ENCODE measurements around the gene SLC6A13.

Gene SLC6A13

GRCh38 chr12:171743-172676 lies 90.6 kb downstream of the SLC6A13 start:
- Histone ChIP-seq H3K4me1 (ENCODE audit: control insufficient read depth in 1 of 2, insufficient read depth in 2 of 2, low read length in 2 of 2) (peaks cover 11 to 21% of the 10 kb centered on the region in 2 experiments), H3K18ac (ENCODE audit: low read length) (no peak overlapping the region), H3K27me3 (ENCODE audit: insufficient read depth, low read length) (no peaks in the 10 kb centered on the region), H2AK5ac (ENCODE audit: low read length) (no peak overlapping the region), H3K79me2 (ENCODE audit: control insufficient read depth, insufficient read depth, low read length, poor library complexity) (no peaks in the 10 kb centered on the region), H3K14ac (ENCODE audit: low read length) (no peak overlapping the region), H2BK5ac (ENCODE audit: low read depth, low read length, poor library complexity) (no peak overlapping the region), H2BK12ac (ENCODE audit: low read length) (no peak overlapping the region), H3K9ac (ENCODE audit: low read length) (no peak overlapping the region), H3K79me1 (ENCODE audit: low read length) (no peaks in the 10 kb centered on the region), H3K9me3 (ENCODE audit: insufficient read depth, low read depth, low read length) (no peaks in the 10 kb centered on the region), H3K36me3 (ENCODE audit: control insufficient read depth in 1 of 2, insufficient read depth in 2 of 2, low read length in 2 of 2) (no peaks in the 10 kb centered on the region), H4K12ac (ENCODE audit: low read depth, low read length) (no peak overlapping the region), H3K4me2 (ENCODE audit: low read length) (no peak overlapping the region), H4K8ac (ENCODE audit: low read depth, low read length) (no peak overlapping the region), H4K91ac (ENCODE audit: low read depth, low read length) (no peak overlapping the region), H2BK120ac (ENCODE audit: insufficient read depth, low read length, poor library complexity) (no peak overlapping the region), H3K27ac (ENCODE audit: low read depth, low read length) (no peak overlapping the region), H3K23ac (ENCODE audit: low read length) (no peak overlapping the region), H3K4me3 (ENCODE audit: low read depth, low read length) (no peak overlapping the region), H2AFZ (ENCODE audit: insufficient read depth, low read length, poor library complexity) (no peak overlapping the region), H3K4ac (ENCODE audit: low read depth, low read length) (no peak overlapping the region)
- DNase-seq: no peak
- no CpG with 5 or more reads among the region's 18 CpGs for WGBS (ENCODE audit: extremely low coverage, insufficient coverage, insufficient read length)

DNA sequence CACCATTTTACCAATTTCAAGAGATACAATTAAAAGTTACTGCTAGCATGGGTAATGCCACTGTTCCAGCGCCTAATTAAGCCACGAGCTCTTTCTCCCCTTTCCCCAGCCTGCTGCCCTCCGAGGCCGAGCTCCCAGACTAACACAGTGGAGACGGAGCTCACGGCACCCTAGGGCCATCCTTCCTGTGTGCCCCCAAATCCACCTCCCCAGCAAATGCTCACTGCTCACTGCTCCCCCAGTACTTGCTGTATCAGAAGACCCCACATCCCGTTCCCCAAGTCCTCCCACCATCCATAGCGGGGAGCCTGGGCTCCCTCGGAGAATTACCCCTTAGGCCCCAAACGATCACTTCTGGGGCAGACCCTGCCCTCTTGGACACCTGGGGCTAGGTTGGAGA lies 91.4 kb downstream of the SLC6A13 start:
- Histone ChIP-seq H2AFZ (ENCODE audit: insufficient read depth, low read length, poor library complexity) (no peak overlapping the region), H3K9me3 (ENCODE audit: insufficient read depth, low read depth, low read length) (no peaks in the 10 kb centered on the region), H3K4me2 (ENCODE audit: low read length) (no peak overlapping the region), H3K36me3 (ENCODE audit: control insufficient read depth in 1 of 2, insufficient read depth in 2 of 2, low read length in 2 of 2) (no peaks in the 10 kb centered on the region), H3K23ac (ENCODE audit: low read length) (no peak overlapping the region), H3K79me2 (ENCODE audit: control insufficient read depth, insufficient read depth, low read length, poor library complexity) (no peaks in the 10 kb centered on the region), H3K27ac (ENCODE audit: low read depth, low read length) (no peak overlapping the region), H3K27me3 (ENCODE audit: insufficient read depth, low read length) (no peaks in the 10 kb centered on the region), H2BK120ac (ENCODE audit: insufficient read depth, low read length, poor library complexity) (no peak overlapping the region), H3K9ac (ENCODE audit: low read length) (no peak overlapping the region), H3K4me1 (ENCODE audit: control insufficient read depth in 1 of 2, insufficient read depth in 2 of 2, low read length in 2 of 2) (peaks cover 6 to 15% of the 10 kb centered on the region in 2 experiments), H4K8ac (ENCODE audit: low read depth, low read length) (no peak overlapping the region), H3K14ac (ENCODE audit: low read length) (no peak overlapping the region), H3K4ac (ENCODE audit: low read depth, low read length) (no peak overlapping the region), H3K79me1 (ENCODE audit: low read length) (no peaks in the 10 kb centered on the region), H2AK5ac (ENCODE audit: low read length) (no peak overlapping the region), H3K18ac (ENCODE audit: low read length) (no peak overlapping the region), H2BK5ac (ENCODE audit: low read depth, low read length, poor library complexity) (no peak overlapping the region), H4K12ac (ENCODE audit: low read depth, low read length) (no peak overlapping the region), H3K4me3 (ENCODE audit: low read depth, low read length) (no peak overlapping the region), H2BK12ac (ENCODE audit: low read length) (no peak overlapping the region), H4K91ac (ENCODE audit: low read depth, low read length) (no peak overlapping the region)
- no CpG with 5 or more reads among the region's 10 CpGs for WGBS (ENCODE audit: extremely low coverage, insufficient coverage, insufficient read length)
- no peak for DNase-seq
